ENCODE data around the gene SLC40A1.

- TF ChIP-seq CTCF (IDR thresholded peaks at IDR 0.05): no peak
- no peak for TF ChIP-seq EZH2 (IDR thresholded peaks at IDR 0.05)
These were observed 20.5 kb upstream of the SLC40A1 start for GRCh38 chr2:189601043-189601442.
